Liver (tissue), 3 donors: ENCODE data around the gene CLC.
"Not testable (repeated sequence)": the region's sequence is repeated elsewhere in the genome, so short reads cannot be mapped to it uniquely, and the experiment has no call there.

Experiments used
- CTCF ChIP-seq: fragments of 150-350 bp; IDR thresholded peaks from 2 replicates; pipeline ENCODE4 v1.5.1; 2017; ENCODE audit warnings: improper control_type of control experiment, low read depth, low read length; ENCODE audit not compliant: missing input control
- GABPA ChIP-seq, 2 donors: IDR thresholded peaks in 1 of 2; conservative IDR thresholded peaks in 1 of 2; 2 replicates each; pipeline ENCODE4 v1.6.1; 2016; ENCODE audit warnings: antibody characterized with exemption in 2 of 2, mild to moderate bottlenecking in 1 of 2, moderate library complexity in 1 of 2
- HNF4A ChIP-seq, 2 donors: conservative IDR thresholded peaks; 2 replicates each; pipeline ENCODE4 v1.6.1; 2016; ENCODE audit warnings: antibody characterized with exemption in 2 of 2, mild to moderate bottlenecking in 2 of 2
- JUND ChIP-seq, 2 donors: IDR thresholded peaks; 2 replicates each; pipeline ENCODE4 v1.6.1; 2016; ENCODE audit warnings: antibody characterized with exemption in 2 of 2
- MAX ChIP-seq: IDR thresholded peaks from 2 replicates; pipeline ENCODE4 v1.6.1; 2016; ENCODE audit warnings: antibody characterized with exemption
- YY1 ChIP-seq: IDR thresholded peaks from 2 replicates; pipeline ENCODE4 v1.6.1; 2016; ENCODE audit warnings: antibody characterized with exemption, mild to moderate bottlenecking
- donor health status: healthy.
- donor health status: healthy.

GRCh38 chr19:39761851-39762250 is 24.0 kb upstream of the CLC start:
- TF ChIP-seq CTCF; HNF4A (conservative IDR thresholded peaks at IDR 0.05); GABPA (IDR thresholded peaks at IDR 0.05 in 1 of 2, conservative IDR thresholded peaks at IDR 0.05 in 1 of 2); YY1; MAX; JUND (IDR thresholded peaks at IDR 0.05): not testable (repeated sequence)
